Ovary (tissue), 3 donors: ENCODE measurements around the gene RETREG2.

Source experiments
- EP300 ChIP-seq: sonication (generic); formaldehyde crosslinking; IDR thresholded peaks from one replicate; pipeline ENCODE4 v1.6.1; 2017; ENCODE audit warnings: antibody characterized with exemption
- POLR2A ChIP-seq: fragments of 450-650 bp; IDR thresholded peaks from one replicate; pipeline ENCODE4 v1.6.1; 2017; ENCODE audit warnings: antibody characterized with exemption, mild to moderate bottlenecking, moderate library complexity
- TF ChIP-seq, protein P1 (sequence below), 3 donors: fragments of 450-650 bp in 2 of 3; fragments of 200-600 bp in 1 of 3; IDR thresholded peaks; one replicate each; pipeline versions ENCODE4 v1.5.1 to v1.8.0; 2016 to 2022; ENCODE audit warnings: antibody characterized with exemption in 3 of 3, mild to moderate bottlenecking in 1 of 3
- donor health status: DM: no; HTN: no; CAD: no.

DNA sequence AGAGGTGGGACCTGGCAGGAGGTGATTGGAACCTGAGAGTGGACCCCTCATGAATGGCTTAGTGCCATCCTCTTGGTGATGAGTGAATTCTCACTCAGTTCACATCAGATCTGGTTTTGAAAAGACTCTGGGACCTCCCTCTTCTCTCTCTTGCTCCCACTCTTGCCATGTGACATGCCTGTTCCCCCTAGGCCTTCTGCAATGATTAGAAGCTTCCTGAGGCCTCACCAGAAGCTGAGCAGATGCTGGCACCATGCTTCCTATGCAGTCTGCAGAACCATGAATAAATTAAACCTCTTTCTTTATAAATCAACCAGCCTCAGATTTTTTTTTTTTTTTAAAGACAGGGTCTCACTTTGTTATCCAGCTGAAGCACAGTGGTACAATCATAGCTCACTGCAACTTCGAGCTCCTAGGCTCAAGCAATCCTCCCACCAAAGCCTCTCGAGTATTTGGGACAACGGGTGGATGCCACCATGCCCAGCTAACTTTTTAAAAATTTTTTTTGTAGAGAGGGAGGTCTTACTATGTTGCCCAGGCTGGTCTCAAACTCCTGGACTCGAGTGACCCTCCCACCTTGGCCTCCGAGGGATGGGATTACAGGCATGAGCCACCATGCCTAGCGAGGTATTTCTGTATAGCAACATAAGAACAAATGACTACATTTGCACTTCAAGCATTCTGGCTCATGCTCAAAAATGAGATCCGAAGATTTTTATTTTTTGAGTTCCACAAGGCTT, 26.5 kb downstream of the RETREG2 start:
- TF ChIP-seq POLR2A: no peak
- no peak for TF ChIP-seq EP300
- TF ChIP-seq, protein P1, sequence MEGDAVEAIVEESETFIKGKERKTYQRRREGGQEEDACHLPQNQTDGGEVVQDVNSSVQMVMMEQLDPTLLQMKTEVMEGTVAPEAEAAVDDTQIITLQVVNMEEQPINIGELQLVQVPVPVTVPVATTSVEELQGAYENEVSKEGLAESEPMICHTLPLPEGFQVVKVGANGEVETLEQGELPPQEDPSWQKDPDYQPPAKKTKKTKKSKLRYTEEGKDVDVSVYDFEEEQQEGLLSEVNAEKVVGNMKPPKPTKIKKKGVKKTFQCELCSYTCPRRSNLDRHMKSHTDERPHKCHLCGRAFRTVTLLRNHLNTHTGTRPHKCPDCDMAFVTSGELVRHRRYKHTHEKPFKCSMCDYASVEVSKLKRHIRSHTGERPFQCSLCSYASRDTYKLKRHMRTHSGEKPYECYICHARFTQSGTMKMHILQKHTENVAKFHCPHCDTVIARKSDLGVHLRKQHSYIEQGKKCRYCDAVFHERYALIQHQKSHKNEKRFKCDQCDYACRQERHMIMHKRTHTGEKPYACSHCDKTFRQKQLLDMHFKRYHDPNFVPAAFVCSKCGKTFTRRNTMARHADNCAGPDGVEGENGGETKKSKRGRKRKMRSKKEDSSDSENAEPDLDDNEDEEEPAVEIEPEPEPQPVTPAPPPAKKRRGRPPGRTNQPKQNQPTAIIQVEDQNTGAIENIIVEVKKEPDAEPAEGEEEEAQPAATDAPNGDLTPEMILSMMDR (IDR thresholded peaks at IDR 0.05): no peak
